NCI-H2081 treated with DMSO at 0.1 percent for 48 hours (cell line): ENCODE data around the gene CDKN1C.
A peak's percentile ranks its signal among the peaks of the same experiment; 100 is the strongest.

Source experiments
- DNase-seq: peaks from one replicate; lab custom pipeline; 2025; lab: John Stamatoyannopoulos, UW

The CDKN1C gene

DNA sequence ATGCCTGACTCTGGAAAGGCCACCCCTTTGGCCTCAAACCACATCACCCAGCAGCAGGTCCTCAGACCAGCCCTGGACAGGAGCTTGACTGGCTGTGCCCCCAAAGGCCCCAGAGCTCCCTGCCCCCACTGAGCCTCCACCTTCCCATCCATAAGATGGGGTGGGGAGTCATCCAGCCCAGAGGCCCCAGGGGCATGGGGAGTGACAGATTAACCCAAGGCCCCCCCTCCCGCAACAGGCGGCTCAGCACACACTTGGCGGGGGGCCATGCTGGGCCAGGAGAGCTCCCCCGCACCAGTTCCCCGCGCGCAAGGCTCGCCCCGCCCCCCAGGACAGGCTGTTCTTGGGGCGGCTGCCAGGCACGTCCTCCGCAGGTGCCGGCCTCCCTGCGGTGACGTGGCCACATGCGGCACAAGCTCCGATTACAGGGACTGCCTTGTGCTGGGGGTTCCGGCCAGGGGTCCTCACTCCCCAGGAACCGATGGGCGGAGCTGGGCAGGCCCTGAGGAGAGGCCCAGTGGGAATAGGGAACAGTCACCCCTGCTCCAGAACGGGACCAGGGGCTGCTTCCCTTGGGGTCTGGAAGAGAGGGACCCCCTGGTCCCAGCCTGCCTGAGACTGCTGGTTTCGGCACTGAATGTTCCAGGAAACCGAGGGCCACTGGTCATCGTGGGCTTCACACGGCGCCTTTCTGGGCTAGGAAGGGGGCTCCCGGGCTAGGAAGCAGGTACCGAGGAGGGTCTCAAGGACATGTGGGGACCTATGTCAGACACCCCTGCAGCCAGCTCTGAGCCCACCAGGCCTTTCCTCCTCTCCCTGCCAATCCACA lies 5.1 kb upstream of the CDKN1C start:
- no peak for DNase-seq

DNA sequence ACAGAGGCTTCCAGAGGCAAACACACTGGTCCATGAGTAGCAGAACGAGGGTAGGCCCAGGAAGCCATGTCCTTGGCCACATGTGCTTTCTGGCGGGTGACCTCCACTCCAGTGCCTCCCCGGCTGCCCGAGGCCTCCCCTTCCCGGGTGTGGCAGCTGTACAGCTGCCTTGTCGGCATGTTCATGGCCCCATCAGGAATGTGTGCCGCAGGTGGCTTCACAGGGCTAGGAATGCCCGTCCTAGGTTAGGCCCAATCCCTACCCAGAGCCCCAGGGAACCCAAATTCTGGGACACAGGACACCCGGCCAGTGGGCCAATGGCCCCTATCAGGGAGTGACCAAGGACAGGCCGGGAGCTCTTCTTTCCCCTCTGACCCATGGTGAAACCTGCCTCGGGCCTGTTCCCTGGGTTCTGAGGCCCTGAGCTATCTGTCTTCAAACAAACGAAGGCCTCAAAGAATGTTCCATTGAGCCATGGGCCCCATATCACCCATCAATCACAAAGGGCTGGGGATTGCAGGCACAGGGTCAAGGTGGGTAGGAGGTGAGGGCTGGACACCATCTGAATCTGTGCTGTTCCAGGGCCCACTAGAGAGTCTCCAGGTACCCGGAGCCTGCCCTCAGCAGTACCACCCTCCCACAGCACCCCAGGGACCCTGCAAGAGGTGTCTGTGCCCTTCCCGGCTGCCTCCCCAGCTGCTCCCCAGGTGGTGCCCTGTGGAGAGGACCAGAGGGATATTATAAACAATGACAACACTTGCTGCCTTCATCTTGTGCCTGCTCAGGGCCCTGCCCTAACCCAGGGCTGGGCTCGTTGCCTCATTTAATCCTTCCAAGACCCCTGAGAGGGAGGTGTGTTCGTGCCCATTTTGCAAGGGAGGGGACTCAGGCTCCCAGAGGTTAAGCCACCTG lies 4.0 kb upstream of the CDKN1C start:
- DNase-seq = no peak

DNA sequence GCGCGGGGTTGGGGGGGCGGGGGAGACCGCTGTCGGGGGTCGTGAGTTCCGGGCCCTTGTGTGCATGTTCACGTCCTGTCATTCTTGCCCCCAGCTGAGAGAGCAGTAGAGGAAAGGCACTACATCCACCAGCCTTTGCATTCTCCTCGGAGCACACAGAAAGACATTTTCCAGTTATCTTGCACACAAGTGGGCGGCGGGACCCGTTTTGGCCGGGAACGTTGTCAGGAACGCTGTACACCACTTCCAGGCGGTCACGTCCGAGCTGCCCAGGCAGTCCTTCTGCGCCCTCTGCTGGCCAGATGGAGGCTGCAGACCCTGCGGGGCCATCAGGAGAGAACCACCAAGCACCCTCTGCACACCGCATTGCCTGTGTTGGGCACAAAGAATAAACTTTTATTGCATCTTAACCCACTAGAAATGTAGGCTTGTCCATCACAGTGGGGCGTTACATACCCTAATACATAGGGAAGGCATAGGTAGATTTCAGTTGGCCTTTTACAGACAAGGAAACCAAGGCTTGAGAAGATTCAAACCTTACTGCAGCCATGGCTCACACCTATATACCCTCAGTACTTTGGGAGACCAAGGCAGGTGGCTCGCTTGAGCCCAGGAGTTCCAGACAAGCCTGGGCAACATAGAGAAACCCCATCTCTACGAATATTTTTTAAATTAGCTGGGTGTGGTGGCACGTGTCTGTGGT lies 2.8 kb upstream of the CDKN1C start:
- DNase-seq = peak; percentile 23

DNA sequence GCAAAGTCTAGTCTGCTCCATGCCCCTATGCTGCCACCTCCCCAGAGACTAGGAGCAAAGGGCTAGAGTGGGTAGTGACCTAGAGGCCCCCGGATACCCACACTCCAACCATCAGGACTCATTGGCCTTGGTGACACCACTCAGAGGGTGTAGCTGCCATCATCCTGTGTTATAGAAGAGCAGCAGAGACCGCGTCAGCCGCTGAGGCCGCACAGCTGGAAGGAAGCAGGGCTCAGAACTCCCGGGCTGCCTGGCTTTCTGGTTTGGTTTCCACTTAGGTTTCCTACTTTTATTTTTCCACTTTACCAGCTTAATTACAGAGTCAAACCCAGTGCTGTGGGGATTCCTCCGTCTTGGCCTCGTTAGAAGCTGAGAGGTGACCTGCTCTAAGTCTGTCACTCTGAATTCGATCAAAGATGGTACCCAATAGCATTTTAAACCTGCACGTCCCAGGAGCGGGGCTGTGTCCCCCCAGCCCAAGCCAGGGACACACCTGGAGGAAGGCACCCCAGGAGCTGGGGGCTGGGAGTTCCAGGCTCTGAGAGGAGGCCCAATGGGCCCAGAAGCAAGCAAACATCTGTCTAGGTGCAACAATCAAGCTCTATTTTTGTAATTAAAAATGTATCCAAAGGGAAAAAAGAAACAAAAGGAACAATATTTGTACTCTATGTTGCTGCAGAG lies 2.1 kb upstream of the CDKN1C start:
- DNase-seq = no peak

DNA sequence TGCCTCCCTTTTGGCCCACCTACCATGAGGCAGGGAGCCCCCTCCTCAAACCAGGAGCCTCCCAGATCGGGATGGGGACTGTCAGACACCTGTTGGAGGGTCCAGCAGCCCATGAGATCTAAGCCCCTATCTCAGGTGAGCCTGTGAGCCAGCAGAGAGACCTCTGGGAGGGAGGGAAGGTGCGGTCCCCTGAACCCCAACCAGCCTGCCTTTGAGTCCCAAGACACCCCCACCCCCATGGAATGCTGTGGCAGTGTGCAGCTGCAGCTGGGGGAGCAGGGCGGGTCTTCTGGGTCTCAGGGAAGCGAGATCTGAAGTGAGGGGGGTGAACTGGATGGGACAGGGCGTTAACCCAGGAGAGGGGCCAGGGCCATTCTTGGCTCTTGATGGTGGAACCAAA lies 1.4 kb upstream of the CDKN1C start:
- no peak for DNase-seq

DNA sequence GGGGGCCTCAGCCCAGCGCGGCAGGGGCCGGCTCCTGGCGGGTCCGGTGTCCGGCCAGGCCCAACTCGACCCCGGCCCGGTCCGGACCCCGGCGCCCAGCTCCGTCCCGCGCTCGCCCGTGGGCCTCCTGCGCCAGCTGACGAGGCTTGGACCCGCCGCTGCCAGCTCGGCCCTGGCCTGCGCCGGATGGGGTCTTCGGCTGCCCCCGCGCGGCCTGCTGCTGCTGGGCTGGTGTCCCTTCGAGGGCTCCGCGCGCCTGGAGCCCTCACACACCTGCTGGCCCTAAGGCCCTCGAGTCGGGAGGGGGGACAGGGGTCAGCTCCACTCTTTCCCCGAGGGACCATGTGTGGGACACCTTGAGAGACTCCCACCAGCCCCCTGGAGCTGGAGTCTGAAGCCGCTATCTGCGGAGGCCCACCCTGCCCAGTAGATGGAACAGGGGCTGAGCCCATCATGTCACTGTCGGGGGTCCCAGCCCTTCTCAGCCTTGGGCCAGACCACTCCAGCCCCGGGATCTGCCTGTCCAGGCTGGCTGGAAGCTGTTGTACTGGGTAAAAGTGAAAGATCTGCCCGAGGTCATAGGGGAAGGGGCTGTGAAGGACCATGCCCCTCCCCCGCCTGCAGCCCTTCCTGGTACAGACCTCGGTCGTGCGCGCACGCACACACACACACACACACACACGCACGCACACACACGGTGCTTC lies 768 bp upstream of the CDKN1C start:
- no peak for DNase-seq

DNA sequence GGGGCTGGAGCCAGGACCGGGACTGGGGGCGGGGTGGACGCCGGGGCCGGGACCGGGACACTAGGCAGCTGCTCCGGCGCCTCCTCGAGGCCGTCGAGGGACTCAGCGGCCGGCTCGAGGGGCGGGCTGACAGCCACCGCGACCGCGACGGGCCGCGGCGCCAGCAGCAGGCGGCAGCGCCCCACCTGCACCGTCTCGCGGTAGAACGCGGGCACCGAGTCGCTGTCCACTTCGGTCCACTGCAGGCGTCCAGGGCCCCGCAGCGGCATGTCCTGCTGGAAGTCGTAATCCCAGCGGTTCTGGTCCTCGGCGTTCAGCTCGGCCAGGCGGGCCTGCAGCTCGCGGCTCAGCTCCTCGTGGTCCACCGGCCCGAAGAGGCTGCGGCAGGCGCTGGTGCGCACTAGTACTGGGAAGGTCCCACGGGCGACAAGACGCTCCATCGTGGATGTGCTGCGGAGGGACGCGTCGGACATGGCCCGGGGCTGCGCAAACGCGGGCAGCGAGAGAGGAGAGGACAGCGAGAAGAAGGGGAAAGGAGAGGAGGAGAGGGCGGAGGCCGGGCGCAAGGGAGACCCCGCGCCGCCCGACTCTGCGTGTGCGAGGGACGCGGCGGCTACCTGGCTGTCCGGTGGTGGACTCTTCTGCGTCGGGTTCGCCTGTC lies 428 bp downstream of the CDKN1C start:
- DNase-seq = no peak

DNA sequence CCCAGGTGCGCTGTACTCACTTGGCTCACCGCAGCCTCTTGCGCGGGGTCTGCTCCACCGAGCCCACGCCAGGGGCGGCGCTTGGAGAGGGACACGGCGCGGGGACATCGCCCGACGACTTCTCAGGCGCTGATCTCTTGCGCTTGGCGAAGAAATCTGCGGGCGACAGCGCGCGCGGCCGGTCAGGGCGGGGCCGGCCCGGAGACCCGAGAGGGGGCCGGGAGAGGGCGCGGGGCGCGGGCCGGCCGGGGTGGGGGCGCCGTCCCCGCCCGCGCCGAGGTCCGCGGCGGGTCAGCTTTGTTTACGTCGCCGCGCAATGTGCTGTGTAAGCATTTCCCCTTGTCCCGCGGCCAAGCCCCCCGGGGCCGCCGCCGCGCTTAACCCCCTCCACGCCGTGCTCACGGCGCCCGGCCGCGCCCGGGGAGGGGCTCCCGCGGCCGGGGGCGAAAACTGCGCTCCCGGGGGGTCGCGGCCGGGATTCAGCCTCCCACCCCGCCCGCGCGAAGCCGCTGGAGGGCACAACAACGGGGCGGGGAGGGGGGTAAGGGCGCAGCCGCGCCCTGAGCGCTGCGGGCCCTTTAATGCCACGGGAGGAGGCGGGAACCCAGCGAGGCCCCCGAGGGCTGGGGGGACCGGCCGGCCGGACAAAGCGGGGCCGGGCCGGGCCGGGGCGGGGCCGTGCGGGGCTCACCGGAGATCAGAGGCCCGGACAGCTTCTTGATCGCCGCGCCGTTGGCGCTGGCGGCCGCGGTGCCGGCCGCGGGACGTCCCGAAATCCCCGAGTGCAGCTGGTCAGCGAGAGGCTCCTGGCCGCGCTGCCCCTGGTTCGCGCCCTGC lies 1.4 kb downstream of the CDKN1C start:
- DNase-seq = no peak

DNA sequence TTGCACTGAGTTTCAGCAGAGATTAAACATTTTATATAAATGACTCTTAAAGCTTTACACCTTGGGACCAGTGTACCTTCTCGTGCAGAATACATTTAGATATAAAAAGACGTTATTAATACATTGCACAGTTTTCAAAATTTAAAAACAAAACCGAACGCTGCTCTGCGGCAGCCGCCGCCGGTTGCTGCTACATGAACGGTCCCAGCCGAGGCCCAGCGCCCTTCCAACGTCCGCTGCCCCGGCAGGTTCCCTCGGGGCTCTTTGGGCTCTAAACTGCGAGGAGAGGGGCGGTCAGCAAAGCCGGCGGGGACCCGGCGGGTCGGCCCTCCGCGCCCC lies 2.0 kb downstream of the CDKN1C start:
- no peak for DNase-seq

DNA sequence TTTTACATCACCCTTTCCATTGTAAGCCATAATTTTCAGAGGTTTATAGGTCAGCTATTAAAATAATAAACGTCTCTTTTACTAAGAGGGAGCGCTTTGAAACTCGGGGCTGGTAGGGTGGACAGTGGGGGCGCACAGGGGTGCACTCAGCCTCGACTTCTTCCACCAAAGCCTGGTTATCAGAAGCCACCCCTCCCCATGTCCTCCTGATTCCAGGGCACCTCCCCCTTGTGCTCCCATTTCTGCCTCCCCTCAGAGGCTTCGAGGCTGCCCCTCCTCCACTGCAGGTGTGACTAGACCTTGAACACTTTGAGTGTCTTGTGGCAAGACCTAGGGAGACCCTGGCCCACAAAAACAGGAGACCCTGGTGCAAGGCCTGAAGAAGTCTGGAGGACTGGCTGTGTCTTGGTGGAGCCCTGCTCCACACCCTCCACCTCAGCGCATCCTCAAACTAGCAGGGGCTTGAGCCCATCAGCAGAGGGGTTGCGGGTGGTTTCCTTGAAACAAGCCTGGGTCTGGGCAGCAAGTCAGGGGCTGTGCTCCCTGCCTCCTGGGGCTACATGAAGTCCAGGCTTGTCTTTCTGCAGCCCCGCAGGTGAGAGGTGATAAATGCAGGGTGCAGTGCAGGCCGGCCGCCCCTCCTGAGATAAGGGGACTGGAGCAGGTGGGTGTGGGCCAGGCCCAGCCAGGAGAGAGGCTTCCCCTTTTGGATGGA lies 3.0 kb downstream of the CDKN1C start:
- DNase-seq = no peak

DNA sequence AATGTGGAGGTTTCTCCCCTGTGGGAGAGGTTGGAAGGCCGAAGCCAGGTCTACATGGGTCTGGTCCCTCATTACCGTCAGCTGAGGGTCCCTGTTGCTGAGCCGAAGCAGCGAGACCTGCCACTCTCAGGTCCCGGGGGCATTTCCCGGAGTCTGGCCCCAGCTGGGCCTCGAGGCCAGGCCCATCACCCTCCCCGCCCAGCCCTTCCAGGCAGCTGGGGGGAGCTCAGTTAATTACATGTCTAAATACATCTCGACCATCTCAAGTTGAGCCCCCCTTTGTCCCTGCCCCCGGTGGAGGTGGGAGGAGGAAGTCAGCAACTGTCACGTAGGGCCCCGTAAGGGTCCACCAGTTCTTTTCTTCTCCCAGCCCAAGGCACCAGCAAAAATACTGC lies 3.6 kb downstream of the CDKN1C start:
- DNase-seq = no peak

DNA sequence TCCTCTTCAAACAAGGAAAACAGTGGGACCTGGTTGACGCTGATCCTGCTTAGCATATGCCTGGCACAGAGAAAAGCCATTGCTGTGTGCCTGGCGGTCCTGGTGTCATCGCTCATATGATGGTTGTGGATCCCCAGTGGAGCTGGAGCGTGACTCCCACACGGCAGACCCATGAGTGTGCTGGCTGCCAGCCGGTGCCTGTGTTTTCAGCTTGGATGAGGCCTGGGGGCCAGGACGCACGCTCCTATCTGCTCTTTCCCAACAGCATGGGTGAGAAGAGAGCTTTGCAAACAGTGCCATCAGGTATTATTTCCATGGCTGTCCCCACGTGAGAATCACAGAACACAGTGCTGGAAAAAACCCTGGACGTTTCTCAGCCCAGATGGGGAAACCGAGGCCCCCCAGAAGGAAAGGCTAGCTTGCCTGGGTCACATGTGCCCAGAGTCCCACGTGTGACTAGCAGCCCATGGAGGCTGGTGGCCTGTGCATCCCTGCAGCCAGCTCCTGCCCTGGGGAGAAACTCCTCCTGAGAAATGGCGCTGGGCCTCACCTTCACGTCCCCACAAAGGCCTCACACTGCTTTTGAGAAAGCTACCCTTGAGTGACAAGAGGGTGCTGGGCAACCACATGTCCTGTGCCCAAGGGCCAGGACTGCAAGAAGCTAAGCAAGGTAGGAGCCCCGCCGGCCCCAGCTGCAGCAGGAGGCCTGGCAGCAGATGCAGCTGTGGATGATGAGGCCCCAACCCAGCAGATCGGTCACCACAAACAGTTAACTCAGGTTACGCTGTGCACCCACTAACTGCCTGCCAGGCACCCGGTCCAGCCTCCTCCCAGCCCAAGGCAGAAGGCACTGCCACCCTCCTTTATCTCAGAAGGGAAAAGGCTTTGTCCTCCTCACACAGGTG lies 4.2 kb downstream of the CDKN1C start:
- no peak for DNase-seq

DNA sequence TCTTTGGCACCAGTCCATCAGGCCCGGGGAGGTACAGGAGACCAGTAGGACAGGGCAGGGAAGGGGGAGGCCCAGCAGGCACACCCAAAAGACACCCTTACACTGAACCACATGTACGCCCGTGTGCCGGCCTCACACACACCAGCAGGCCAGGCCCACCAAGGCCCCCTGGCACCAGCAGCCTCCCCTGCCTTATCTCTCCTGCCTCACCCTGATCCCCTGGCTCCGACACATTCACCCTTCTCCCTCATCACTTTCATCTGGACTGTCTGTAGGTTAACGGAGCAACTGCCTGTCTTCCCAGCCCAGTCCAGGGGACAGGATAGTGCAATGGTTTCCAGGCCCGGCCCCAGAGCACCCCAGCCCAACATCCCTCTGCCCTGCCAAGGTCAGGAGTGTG lies 4.9 kb downstream of the CDKN1C start:
- no peak for DNase-seq

DNA sequence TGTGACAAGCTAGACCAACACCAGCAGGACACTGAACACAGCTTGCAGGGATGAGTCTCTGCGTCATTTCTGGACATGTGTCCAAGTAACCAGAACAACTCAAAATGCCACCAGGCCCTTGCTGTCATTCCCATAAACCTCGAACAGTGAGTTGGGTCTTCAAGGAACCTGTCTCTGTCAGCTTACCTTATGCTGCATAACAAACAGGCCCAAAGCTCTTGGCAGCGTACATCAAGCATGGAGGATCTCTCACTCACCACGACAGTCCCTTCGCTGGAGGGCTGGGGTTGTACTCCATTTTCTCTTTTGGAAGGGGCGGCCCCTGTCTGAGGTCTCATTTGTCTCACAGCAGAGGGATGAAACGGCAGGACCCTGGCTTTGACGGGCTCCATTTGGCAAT lies 6.8 kb downstream of the CDKN1C start:
- DNase-seq = no peak

DNA sequence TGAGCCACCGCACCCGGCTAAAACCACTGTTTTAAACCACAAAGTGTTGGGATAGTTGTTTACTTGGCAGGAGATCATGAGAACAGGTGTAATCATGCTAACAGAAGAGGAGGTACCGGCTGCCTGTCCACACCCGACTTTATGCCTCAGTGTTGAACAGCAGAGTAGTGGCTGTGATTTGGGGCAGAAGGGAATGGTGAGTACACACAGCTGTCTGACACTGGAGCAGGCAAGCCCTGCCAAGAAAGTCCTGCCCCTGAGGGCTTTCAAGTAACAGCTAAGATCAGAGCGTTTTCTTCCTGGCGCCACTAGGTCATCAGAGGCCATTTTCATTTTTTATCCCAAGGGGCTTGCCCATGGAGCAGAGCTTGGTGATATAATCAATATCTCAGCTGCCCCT lies 8.1 kb downstream of the CDKN1C start:
- no peak for DNase-seq

DNA sequence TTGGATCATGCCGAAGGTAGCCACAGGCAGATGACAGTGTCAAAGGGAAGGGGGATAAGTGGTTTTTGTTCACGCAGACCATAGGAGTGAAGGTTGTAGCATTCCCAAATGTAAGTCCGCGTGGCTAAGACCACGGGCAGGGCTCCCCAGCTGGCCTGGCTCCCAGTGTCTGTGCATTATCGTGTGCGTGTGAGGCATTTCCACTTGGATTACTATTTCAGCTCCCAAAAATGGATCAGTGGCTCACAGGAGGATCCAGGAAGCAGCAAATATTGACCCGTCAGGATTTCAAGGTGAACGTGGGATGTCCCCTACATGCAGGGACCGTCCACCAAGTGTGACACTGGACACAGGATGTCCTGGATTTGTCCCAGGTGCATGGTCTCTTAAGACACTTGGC lies 10.6 kb downstream of the CDKN1C start:
- DNase-seq = no peak

DNA sequence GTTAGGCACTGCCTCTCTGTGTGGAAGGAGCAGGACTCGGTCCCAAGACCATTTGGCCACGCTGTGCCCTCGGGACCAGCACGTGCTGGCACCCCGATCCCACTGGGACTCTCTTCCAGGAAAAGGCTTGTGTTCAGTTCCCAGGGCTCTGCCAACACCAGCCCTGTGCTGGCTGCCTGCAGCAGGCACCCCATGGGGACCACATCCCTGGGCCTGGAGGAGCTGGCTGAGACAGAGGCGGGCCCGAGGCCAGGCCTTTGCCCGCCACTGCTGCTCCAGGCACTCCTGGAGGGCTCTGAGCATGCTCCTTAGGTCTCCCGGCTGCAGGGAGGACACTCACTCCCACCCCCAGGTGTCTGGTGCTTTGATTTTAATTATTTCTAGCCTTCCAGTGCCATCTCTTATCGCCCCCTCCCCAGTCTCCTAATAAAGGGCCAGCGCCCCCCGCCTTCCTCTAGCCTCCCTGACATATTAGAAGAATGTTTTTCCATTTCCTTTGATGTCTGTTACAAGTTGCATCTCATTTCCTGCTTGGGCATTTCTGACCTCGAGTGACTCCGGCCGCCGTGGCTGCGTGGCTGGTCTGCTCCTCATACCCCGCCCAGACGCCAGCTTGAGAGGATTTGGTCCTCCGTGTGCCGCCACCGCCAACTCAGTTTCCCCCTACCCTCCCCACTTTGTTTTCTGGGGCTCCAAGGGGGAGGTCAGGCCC lies 14.4 kb downstream of the CDKN1C start:
- DNase-seq = no peak

DNA sequence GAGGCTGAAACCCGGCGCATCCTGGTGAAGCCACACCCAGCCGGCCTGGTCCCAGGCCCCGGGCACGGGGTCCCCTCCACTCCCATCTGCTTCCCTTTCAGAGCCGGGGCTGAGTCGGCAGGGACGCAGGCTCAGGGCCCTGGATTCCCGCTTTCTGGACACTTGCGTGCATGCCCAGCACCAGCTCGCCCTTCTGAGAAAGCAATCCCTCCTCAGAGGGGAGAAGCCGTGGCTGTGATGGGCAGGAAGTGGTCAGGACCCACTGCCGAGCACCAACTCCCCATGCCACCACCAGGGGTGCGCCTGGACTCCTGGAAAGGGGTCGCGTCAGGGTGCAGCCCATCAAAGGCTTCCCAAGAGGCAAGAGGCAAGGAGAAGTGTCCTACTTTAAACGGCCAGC lies 15.1 kb downstream of the CDKN1C start:
- DNase-seq = no peak
